GM19193 (cell line): ENCODE results near the gene TCAIM.

Experiments
- POLR2A ChIP-seq: IDR thresholded peaks from 4 replicates; pipeline ENCODE4 v1.6.1; 2011; ENCODE audit not compliant: insufficient read depth, insufficient read length; ENCODE audit errors: extremely low read depth

The TCAIM gene

DNA sequence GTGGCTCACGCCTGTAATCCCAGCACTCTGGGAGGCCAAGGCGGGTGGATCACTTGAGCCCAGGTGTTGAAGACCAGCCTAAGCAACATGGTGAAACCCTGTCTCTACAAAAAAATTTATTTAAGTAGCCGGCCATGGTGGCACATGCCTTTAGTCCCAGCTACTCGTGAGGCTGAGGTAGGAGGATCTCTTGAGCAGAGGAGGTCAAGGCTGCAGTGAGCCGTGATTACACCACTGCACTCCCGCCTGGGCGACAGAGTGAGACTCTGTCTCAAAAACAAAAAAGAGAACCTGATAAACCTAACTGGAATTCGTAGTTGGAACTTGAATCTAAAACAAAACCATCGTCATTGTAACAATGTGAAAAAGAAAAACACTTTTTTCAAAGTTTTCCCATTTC is 57.1 kb downstream of the TCAIM start:
- no peak for TF ChIP-seq POLR2A

DNA sequence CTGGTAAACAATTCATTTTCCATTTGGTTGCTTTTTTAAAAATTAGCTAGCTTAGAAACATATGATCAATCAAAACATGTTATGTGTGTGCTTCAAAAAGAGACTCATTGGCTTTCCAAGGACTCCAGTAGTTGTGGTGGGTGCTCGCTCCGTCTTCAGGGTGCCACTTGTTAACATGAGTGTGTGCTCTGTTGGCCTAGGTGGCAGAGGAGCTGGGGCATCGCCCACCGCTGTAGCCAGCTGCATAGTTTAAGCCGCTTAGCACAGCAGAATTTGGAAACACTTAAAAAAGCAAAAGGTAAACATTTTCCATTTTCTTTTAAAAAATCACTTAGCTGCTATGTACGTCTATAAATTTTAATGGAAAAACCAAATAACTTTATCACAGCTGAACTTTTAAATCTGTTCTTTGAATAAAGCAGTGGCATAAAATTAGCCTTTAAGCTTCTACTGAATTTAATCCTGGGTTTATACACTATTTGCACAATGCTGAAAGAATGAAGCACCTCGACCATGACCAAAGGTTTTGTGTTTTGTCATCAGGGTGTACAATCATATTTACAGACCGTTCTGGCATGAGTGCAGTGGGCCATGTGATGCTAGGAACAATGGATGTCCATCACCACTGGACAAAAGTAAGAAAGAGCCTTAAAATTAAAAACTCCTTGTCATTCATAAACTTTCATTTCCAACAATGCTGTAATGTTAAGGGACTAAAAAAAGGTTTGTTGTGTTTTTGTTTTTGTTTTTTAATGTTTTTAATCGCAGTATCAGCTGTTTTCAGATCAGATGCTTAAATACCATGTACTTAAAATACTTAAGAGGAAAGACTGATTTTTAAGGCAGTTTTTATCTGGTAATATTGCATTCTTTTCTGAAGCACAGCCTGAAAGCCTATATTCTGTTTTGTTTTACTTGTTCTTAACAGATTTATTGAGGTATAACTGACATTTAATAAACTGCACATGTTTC is 57.9 kb downstream of the TCAIM start:
- no peak for TF ChIP-seq POLR2A

DNA sequence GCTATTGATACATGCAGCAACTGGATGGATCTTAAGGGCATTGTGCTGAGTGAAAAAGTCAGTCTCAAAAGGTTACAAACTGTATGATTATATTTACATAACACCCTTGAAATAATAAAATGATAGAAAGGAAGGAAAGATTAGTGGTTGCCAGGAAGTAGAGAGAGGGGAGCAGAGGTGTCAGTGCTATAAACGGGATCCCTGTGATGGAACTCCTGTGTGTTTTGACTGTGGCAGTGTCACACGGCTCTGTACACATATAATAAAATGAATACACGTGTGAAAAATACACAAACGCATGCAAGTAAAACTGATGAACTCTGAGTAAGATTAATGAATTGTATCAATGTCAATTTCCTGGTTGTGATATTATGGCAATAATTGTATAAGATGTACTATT is 60.3 kb downstream of the TCAIM start:
- no peak for TF ChIP-seq POLR2A

DNA sequence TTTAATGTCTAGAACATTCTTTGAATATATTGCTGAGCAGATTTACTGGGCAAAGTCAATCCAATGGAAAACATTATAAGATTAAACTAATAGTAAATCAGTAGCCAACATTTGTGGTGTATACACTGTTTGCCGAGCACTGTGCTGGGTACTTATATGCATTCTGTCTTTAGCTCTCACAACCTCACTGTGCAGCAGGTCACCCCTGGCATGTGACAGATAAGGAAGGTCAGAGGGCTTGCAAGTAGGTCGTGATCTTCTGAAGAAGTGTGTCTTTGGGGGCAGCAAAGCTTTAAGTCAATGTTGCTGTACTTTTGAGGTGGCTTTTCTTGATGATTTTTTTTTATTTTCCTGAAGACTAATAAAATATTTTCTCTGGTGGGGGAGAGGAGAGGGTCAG is 62.2 kb downstream of the TCAIM start:
- TF ChIP-seq POLR2A = no peak

DNA sequence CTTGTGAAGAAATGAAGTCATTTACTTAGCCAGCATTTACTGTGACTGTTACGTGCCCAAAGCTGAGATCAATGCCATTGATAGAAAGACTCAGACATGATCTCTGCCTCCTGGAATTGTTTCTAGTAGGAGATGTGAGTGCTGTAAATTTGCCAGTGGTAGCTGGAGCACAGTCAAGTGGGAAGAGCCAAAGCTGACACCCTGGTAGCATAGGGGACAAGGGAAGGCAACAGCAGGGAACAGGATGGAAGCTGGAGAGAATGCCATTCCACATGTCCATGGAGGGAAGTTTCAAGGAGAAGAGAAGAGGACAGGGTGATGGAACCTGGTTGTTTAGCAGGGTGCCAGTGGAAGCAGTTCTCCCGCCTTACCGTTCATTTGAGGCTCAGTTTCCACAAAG is 64.0 kb downstream of the TCAIM start:
- no peak for TF ChIP-seq POLR2A

DNA sequence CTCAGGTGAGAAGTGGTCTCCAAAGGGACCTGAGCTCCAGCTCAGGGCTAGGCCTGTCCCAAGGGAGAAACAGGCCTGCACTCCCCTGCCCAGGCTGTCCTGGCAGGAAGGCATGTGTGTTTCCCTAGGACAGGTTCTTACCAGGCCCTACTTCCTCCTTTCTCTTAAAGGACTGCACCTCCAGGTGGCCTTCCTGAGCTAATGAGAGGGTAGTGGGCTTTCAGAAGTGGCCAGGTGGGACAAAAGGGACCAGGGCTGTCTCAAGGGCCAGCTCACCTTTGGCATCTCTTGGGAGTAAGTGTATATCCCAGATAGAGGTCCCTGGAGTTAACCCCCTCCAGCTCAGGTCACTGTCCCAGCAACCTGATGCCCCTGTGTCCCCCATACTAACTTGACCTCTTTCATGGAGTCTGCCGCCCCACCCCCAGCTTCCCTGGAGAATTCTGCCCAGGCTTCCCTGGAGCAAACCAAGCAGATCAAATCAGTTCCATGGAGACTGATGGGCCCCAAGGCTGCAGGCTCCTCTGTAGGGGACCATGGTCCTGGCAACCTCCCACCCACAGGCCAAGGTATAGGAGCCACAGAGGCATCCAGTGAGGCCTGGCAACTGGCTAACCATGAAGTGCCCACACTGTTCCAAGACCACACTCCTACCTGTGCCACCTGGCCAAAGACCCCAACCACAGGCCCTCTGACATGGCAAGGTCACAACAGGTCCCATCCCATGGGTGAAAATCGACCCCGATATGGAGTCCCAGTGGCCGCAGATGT is 71.3 kb downstream of the TCAIM start:
- no peak for TF ChIP-seq POLR2A

DNA sequence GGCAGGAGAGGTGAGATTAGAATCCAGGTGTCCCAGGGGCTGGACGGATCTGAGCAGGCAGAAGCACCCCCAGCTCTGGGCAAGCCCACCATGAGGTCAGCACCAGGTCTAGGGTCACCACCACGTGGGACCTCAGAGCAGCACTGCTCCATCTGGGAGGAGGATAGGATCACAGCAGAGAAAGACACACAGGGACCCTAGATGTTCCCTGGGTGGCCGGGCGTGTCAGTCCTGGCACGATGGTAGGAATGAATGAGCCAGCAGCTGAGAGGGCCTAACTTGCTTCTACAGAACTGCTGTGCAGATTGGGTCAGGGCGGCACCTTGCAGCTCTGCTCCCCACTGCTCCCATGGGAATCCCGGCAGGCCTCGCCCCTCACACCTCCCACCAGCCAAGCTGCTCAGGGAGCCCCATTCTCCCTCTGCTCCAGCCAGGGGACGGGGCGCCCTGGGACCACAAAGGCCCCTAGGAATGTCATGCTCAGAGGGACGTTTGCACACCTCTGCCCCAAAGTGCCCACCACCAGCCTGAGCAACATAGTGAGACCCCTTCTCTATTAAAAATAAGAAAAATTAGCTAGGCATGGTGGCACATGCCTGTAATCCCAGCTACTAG is 72.6 kb downstream of the TCAIM start:
- TF ChIP-seq POLR2A = no peak

DNA sequence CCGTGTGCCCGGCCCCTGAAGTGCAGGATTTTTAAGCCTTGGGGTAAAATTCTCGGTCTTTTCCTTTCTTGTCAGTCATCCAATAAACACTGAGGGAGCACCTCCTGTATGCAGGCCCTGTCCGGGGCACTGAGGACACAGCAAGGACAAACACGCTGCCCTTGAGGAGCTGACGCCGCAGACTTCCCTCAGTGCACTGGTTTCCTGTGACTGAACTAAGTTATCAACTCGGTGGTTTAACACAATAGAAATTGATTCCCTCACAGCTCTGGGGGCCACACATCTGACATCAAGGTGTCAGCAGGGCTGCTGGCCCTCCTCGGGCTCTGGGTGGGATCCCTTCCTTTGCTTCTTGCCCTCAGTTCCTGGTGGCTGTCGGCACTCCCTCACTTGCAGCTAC is 73.8 kb downstream of the TCAIM start:
- TF ChIP-seq POLR2A = no peak

DNA sequence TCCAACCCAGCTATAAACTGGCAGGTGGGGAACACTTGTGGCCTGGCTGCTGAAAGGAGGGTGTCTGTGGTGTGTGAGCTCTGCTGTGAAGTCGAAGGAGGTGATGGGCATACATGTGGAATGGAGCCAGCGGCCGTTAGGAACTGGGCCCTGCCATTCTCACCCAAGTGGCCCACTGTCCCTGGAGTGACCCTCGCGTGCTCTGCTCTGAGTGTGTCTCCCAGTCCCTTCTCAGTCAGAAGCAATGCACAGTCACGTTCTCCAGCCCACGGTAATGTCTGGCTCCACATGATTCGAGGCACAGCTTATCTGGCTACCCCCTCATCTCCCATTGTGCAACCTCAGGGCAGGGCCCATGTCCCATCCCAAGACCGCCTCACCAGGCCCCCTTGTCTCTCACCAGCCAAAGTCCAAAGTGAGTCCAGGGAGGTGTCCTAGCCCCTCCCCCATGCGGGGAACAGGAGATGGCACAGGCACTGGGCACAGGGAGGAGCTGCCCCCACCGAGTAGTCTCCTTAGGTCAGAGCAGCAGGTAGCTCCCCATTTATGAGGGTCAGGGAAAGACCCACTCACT is 76.0 kb downstream of the TCAIM start:
- TF ChIP-seq POLR2A = no peak

DNA sequence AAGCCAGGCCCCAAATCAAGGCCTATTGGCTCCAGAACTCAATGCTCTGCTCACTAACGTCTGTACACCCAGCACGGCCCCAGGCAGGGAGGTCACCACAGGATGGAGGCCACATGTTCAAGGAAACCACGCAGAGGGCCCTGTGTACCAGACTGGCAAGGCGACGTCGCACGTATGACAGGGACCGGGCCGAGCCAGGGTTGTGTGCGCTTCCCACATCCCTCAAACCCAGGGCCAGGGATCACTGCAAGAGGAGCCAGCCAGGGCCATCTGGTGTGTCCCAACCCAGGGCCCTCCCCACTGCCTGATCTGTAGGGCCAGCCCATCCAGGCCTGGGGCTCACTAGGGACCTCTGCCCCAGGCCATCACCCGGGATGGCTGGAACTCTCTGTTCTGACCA is 76.9 kb downstream of the TCAIM start:
- TF ChIP-seq POLR2A = no peak

DNA sequence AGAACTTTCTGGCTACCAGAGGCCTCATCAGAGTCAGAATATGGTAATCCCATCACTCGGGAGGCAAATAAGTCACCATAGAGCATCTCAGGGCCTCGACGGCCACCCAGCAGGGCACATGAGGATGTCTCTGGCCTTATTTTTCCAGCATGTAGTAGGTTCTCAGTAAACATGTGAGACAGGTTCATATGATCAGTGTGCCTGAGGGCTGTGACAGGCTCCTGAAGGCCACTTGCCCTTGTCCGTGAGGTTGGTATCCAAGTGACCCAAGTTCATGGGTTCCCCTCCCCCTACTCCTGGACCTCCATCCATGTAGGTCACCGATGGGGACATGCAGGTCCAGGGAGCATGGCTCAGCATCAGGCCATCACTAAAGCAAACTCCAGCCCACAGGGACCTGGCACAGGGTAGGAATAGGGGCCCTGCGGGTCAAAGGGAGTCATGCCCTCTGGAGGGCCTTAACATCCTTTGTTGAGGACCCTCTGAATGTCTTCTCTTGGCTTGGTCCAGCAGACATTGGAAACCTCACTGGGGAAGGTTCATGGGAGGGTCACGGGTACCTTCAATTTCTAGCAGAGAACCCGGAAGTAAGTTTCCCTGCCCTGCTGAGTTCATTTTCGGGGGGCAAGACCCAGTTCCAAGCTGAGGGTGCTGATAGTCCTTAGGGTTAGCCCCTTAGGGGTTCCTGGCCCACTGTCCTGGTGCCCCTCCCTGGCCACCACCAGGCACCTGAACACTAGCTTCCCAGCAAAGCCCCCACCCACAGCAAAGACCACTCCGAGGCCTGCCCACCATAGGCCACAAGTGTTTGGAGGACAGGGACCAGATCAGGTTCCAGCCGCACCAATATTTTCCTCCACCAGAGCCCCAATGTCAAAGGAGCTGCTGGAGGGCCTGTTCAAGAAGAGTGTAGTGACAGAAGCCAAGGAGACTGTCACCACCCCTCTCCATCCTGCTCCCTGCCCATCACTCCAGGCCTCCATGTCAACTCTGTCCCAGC is 77.8 kb downstream of the TCAIM start:
- no peak for TF ChIP-seq POLR2A

DNA sequence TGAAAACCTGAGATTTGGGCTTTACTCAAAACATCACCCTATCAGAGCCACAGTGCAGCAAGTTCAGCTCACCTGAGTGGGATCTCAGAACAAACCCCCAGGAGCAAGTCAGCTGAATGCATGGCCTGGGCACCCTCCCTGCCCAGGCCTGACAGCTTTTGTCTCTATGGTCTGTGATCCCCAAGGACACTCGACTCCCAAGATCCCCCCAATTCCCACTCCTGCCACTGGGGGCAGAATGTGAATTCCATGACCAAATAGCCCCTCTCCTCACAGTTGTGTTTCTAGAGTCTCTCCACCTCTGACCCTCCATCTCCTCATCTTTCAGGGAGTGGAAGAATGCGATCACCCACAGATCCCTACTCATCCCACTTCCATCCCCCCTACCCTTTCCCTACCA is 80.0 kb downstream of the TCAIM start:
- no peak for TF ChIP-seq POLR2A

DNA sequence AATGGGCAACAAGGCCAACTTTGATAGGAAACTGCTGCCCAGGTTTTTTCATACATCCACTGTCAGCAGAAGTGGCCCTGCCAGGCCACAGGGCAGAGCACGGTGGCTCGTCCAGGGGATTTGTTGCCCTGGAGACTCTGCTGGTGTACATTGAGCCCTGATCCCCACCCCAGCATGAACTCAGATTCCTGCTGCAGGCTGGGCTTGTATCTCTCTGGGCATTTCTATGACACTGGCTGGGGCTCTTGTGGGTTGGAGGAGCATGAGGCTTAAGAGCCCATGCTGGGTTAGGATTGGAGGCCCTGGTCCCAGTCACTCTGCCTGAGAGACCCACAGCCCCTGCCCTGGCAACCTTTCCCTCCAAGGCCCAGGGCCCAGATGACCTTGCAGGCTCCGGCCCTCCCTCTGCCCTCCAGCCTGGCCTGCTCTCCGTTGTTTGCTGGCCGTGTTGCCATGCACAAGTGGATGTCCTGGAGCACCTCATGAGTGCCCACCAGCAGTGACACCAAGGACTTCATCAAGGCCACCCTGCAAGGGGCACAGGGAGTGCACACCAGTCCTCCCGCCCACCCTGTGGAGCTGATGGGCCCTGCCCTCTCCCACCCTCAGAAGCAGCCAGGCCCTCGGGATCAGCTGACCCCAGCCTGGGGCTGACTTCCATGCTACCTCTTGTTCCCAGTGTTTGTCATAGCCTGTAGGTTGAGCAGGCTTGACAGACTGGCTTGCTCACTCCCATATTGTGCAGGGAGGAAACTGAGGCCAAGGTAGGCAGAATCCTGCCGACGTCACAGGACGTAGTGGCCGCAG is 80.8 kb downstream of the TCAIM start:
- no peak for TF ChIP-seq POLR2A
